NCI-H1436 treated with DMSO at 0.1 percent for 48 hours (cell line): Measurements from ENCODE around the gene BFSP2.
A peak's percentile ranks its signal among the peaks of the same experiment; 100 is the strongest.

Experiments
- DNase-seq: peaks from one replicate; lab custom pipeline; 2025; lab: John Stamatoyannopoulos, UW

The BFSP2 gene

DNA sequence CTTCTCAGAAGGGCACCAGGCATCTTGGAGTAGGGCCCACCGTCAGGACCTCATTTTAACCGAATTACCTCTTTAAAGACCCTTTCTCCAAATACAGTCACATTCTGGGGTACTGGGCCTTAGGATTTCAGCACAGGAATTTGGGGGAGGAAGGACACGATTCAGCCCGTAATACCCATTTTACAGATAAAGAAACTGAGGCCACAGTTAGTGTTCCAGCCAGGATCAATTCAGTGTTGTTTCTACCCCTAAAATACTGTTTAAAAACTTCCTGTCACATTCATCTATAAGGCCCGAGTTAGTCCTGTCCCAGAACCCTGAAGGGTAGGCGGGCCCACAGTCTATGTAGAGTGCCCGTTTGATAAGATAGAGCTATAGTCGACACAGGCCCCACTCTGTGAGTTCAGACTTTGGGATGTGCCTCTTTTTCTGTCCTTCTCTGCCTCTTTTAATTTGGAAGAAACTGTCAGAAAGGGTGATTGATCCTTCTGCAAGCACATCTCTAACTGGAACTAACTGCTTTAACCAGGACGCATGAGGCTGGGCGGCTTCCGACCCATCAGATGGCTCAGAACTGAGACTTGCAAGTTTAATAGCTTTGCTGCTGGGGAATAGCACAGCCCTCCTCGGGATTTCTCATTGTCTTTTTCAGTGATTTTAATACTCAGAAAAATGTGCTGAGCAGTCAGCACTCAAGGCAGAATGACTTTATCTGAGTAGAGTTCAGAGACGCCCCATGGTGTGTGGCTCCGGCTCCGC is 19.5 kb downstream of the BFSP2 start:
- DNase-seq = no peak

DNA sequence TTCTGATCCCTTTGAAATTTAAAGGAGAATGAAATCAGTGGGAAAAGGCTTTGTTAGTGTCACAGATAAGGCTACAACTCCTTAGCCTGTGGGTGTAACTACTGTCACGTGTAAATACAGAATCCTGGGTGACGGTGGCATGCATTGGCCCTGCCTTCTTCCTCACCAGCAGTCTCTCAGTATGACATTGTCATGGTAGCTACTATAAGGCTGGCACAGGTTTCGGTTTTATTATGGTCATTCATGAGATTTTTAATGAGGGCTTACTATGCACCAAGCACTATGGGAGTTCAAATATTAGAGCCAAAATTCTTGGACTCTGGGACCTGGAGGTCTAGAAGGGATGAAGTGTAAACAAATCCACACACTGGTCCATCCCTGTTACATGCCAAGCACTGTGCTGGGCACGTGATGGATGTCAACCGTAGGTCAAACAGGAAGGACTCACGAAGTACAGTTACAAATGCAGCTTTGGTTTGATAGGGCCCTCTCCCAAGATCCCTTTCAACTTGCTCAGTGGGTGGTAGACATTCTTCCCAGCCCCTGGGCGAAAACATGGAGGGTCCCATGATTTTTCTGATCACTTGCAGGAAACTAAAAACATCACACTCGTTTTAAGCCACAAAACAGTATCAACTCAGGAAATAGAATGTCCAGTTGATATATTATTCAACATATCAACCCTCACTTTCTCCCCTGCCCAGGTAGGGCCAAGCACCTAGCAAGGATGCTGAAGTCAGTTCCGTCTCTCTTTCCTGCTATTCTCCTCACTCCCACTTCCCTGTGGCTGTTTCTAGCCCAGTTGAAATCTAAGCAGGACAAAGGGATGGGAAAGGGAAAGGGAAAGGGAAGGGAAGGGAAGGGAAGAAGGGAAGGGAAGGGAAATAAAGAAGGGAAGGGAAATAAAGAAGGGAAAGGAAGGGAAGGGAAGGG is 25.3 kb downstream of the BFSP2 start:
- DNase-seq = no peak

GRCh38 chr3:133425898-133426297 is 26.0 kb downstream of the BFSP2 start:
- no peak for DNase-seq

- DNase-seq = no peak
These were observed 26.9 kb downstream of the BFSP2 start for GRCh38 chr3:133426721-133427120.

GRCh38 chr3:133428552-133428951 is 28.7 kb downstream of the BFSP2 start:
- no peak for DNase-seq

GRCh38 chr3:133429063-133429462 is 29.2 kb downstream of the BFSP2 start:
- DNase-seq = no peak

DNA sequence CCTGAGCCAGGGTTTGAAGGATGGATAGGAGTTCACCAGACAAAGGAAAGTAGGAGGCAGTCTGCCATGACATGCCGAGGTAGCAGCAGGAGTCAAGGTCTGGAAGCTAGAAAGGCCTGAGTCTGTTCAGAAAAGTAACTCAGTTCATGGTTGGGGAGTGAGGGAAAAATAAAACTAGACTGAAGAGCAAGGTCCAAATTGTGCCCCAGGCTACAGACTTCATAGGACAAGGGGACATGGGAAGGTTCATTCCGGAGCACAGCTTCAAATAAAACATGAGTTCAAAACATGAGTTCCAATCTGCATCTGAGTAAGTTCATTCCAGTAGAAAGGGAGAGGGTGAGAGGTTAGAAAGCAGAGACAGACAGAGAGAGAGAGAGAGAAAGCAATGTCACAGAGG is 39.7 kb downstream of the BFSP2 start:
- no peak for DNase-seq

- DNase-seq = no peak
These were observed 40.8 kb downstream of the BFSP2 start for GRCh38 chr3:133440652-133441051.

DNA sequence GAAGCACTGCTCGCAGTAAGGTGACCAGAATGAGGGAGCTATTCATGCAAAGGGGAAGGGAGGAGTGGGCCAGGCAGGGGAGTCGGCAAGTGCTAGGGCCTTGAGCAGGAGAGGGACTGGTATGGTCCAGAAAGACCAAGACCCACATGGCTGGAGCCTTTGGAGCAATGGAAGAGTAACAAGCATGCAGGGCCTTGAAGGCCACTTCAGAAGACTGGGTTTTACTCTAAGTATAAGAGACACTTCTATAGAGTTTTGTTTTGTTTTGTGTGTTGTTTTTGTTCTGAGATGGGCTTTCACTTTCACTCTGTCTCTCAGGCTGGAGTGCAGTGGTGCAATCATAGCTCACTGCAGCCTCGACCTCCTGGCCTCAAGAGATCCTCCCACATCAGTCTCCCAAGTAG is 42.0 kb downstream of the BFSP2 start:
- no peak for DNase-seq

DNA sequence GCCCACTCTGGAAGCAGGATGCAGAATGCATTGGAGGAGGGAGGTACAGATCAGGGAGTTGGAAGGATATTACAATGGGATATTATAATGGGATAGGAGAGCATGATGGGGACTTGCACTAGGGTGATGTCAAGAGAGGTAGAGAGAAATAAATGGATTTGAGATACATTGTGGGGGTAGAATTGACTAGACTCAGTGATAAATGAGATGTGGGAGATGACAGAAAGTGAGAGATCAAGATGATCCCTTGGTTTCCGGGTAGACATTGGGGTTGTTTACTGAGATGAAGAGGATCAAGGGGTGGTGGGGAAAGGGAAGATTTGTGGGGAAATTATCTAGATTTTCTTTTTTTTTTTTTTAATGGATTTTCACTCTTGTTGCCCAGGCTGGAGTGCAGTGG is 42.7 kb downstream of the BFSP2 start:
- DNase-seq = no peak

- peak; percentile 100 for DNase-seq
These were observed 44.0 kb downstream of the BFSP2 start for GRCh38 chr3:133443649-133444422.

- DNase-seq = no peak
These were observed 44.5 kb downstream of the BFSP2 start for GRCh38 chr3:133444423-133444774.

DNA sequence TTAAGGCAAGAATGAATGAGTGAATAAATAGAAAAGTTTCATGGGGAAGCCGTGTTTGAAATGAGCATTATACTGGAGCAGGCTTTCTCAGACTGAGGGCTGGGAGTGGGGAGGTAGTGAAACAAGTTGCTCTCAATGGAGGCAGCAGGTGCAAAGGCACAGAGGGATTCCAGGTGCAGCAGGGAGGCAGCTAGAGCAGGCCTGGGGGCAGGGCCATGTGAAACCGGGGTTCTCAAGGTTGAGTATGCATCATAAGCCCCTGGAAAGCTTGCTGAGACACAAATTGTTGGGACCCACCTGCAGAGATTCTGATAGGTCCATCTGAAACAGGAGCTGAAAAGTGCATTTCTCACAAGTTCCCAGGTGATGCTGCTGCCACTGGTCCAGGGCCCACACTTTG is 45.3 kb downstream of the BFSP2 start:
- DNase-seq = peak; percentile 30

DNA sequence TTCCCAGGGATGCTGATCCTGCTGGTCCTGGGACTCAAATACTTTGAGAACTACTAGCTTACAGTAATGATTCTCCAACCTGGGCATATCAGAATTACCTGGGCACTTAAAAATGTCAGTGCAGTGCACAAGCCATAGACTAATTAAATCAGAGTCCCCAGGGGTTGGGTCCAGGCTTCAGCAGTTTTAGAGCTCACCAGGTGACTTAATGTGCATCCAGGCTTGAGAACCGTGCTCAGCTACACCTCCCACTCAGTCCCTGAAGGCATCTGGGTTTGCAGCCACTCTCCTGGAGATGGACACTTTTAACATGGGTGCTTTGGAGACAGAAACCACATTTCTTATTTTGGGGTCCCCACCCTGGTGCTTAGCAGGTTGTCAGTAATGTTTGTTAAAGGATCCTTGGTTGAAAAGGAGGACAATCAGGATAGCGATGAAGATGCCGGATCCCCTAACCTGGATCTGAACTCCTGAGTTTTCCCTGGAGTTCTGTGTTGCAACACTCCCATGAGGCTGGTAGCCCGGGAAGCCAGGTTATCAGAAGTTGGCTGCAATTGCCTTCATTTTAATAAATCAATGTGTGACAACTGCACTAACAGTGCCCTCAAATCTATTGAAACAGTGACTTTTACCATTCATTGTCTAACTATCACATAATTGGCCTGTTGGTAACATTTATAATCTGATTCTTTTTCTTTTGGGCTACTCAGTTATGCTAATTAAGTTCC is 48.1 kb downstream of the BFSP2 start:
- DNase-seq = peak; percentile 79

DNA sequence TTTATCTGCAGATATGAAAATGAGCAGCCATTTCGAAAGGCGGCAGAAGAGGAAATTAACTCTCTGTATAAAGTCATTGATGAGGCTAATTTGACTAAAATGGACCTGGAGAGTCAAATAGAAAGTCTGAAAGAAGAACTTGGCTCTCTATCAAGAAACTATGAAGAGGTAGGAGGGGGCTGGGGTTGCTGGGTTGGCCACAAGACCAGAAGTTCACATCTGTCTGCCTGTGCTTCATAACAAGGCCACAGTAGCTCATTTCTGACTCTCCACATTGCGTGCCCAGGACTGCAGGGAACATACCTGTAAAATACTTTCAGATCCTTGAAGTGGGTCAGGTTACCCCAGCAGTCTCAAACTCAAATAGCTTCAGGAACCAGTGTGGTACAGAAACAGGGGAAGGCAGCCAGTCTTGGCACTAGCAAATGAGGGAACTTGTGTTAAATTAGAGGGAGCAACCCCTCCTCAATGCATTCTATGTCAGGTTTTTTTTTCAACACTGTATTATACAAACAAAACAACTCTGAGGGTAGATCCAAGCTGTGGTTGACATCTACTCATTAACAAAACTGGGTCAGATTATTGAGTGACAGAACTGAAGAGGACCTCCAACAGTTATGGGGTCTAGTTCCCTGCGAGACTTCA is 48.7 kb downstream of the BFSP2 start:
- DNase-seq = no peak

- DNase-seq = no peak
These were observed 51.5 kb downstream of the BFSP2 start for GRCh38 chr3:133451309-133451708.

- no peak for DNase-seq
These were observed 52.9 kb downstream of the BFSP2 start for GRCh38 chr3:133452641-133453319.

- no peak for DNase-seq
These were observed 53.5 kb downstream of the BFSP2 start for GRCh38 chr3:133453383-133453782.

DNA sequence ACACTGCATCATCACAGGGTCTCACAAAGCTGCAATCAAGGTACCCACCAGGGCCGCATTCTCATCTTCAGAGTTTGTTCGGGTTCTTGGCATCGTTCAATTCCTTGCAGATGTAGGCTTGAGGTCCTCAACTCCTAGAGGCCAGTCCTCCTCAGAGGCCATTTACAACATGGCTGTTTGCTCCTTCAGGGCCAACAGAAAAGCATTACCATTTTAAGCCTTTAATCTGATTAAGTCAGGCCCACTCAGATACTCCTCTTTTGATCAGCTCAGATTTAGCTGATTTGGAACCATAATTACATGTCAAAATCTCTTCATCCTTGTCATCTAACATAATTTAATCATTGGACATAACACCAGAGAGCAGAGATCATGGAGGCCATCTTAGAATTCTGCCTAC is 55.4 kb downstream of the BFSP2 start:
- no peak for DNase-seq

GRCh38 chr3:133455960-133456359 is 56.1 kb downstream of the BFSP2 start:
- DNase-seq = no peak

- DNase-seq = no peak
These were observed 57.2 kb downstream of the BFSP2 start for GRCh38 chr3:133457025-133457424.
